Vagina (tissue), 2 donors: ENCODE data around the gene GIGYF2.

Experiments
- CTCF ChIP-seq, 3 experiments: fragments of 450-650 bp in 2 of 3; fragments of 200-600 bp in 1 of 3; sonication (generic) in 1 of 3; IDR thresholded peaks; one replicate each; pipeline ENCODE4 v1.5.1; 2017 to 2019; ENCODE audit warnings: antibody characterized with exemption in 3 of 3, mild to moderate bottlenecking in 2 of 3, moderate library complexity in 2 of 3
- POLR2A ChIP-seq, 2 donors: fragments of 450-650 bp; IDR thresholded peaks; one replicate each; pipeline ENCODE4 v1.6.1; 2017; ENCODE audit warnings: antibody characterized with exemption in 2 of 2, mild to moderate bottlenecking in 2 of 2, moderate library complexity in 2 of 2
- POLR2AphosphoS5 ChIP-seq, 2 donors: sonication (generic); formaldehyde crosslinking; IDR thresholded peaks; one replicate each; pipeline ENCODE4 v1.9.0; 2017; ENCODE audit warnings: antibody characterized with exemption in 2 of 2, mild to moderate bottlenecking in 2 of 2, low read depth in 1 of 2; ENCODE audit not compliant: insufficient read depth in 1 of 2

- TF ChIP-seq POLR2A (IDR thresholded peaks at IDR 0.05) (no peak), CTCF (IDR thresholded peaks at IDR 0.05) (no peak), POLR2AphosphoS5 (IDR thresholded peaks at IDR 0.05; ENCODE audit: insufficient read depth in 1 of 2, low read depth in 1 of 2) (no peak)
Observed at GRCh38 chr2:232901736-232902578, 204.8 kb downstream of the GIGYF2 start.
